Measurements from ENCODE around the gene ANGPTL5.
A peak's percentile ranks its signal among the peaks of the same experiment; 100 is the strongest.
"Not testable (repeated sequence)": the region's sequence is repeated elsewhere in the genome, so short reads cannot be mapped to it uniquely, and the experiment has no call there.

The ANGPTL5 gene

DNA sequence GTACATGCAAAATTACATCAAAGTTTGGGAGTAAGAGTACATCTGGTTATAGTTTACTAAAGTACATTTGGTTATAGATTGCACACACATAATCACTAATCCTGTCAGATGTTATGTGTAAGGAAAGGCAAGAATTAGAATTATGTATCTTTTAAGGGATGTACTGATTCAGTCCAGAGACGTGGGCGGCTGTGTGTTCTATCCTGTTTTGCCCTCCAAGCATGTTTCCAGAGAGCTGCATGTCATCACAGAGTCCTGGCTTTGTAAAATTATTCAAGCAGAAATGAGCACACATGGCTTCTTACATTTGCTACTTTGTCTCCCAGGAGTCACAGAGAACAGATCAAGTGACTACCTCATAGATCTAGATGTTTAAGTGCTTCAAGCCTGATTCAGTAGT lies 34.7 kb downstream of the ANGPTL5 start:
- no peak for DNase-seq

DNA sequence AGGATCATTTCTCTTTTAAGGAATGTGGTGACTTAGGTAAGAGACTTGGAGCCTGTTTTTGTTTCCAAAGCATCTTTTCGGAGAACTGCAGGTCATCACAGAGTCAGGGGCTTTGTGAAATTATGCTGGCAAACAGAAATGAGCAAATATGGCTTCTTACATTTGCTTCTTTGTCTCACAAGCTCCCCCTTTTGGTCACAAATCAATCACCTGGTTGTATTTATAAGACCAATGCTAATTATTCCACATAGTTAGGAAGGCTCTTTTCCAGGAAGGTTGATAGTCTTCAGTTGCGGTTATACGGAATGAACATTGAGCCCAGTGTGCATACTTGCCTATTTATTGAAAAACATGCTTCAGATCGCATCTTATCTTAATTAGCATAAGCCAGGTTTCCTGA lies 36.1 kb downstream of the ANGPTL5 start:
- DNase-seq = no peak

GRCh38 chr11:101872171-101872882 lies 44.0 kb downstream of the ANGPTL5 start:
- no peak for DNase-seq

DNA sequence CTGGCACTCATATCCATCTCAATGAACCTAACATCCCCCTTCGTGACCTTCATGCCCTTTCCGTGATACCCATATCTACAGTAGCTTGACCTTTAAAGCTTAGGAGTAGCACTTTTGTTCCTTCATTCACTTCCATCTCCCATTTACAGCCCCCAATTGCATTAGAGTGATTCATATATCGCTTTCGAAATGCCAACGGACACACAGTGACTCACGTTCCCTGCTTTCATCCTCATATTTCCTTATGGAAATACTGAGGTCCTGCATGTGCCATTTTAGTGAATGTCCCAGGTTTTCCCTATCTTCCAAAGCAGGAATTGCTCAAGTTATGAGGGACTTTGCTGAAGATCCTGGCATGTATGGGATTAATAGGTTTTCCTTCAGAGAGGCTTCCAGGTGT lies 45.8 kb downstream of the ANGPTL5 start:
- DNase-seq = no peak

- no peak for DNase-seq
These were observed 48.4 kb downstream of the ANGPTL5 start for GRCh38 chr11:101867951-101868350.

- no peak for DNase-seq
These were observed 49.5 kb downstream of the ANGPTL5 start for GRCh38 chr11:101866619-101867491.

DNA sequence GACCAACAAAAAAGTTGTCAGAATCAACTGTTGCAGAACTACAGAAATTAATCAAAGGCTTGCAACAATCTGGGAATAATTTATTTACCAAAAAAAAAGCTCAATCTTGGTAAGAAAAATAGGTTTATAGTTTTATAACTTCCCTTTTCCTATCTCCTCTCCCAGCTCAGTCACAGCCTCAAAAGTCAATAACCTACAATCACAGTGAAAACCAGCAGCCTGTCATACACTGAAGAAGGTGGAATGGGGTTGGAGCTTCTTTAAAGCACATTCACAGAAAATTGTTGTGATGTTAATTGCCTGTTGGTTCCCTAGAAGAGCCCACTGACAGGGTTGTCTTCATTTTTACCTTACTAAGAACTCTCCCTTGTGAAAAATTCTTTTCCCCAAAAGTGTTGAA lies 52.2 kb downstream of the ANGPTL5 start:
- no peak for DNase-seq

- no peak for DNase-seq
These were observed 53.0 kb downstream of the ANGPTL5 start for GRCh38 chr11:101863361-101863760.

DNA sequence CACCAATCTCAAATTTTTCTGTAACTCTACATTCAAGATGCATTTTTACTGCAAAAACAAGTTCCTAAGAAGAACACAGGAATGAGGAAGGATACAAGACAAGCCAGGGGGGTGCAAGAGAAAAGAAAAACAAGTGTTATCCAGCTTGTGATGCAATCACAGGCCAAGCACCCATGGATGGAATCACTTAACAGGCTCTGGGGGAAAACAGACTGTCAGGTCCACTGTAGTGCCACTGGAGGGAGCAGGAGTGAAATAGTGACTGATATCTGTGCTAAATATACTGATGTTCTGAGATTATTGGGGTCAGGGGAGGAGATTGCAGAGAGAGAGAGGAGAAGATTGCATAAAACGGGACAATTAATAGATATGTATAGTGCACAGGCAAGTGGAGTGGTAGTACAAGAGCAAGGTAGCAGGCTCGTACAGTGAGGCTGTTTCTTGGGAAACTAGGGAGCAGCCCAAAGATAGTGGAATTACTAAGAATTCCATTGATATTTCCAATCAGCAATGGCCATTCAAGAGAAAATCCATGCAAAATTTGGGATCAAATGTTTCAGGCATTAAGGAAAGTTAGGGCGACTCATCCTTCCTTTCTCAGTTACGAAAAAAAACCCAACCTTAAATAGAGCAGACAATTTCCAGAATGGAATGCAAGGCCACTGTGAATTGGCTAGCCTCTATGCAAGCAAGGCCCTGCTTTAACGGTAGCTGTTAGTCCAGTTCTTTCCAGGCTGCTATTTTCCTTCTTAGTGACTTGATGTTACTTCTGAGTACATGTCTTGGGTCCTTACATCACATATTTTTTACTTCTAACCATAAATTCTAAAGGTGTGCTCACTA lies 53.7 kb downstream of the ANGPTL5 start:
- no peak for DNase-seq

GRCh38 chr11:101860696-101861427 lies 55.5 kb downstream of the ANGPTL5 start:
- DNase-seq = peak; percentile 5

GRCh38 chr11:101852260-101852659 lies 64.1 kb downstream of the ANGPTL5 start:
- DNase-seq = not testable (repeated sequence)

GRCh38 chr11:101848262-101848661 lies 68.1 kb downstream of the ANGPTL5 start:
- no peak for DNase-seq

GRCh38 chr11:101844608-101845007 lies 71.7 kb downstream of the ANGPTL5 start:
- DNase-seq = no peak

- no peak for DNase-seq
These were observed 75.6 kb downstream of the ANGPTL5 start for GRCh38 chr11:101840704-101841103.
